Measurements from ENCODE around the gene CNEP1R1. TPM values are rescaled to one million over a fixed set of nuclear protein-coding genes. Genes with fewer than 3 reads are reported as not detected.
A peak's percentile ranks its signal among the peaks of the same experiment; 100 is the strongest.

CNEP1R1 gene
- total and polyA plus RNA-seq, 2 donors from 2014 or later: 9.4 to 19.4 TPM

GRCh38 chr16:50065624-50066481, 40.8 kb downstream of the CNEP1R1 start, which contains the start of gene HEATR3:
HEATR3 (plus strand) TSS chr16:50065970; CDS start chr16:50066132, 162 bp downstream.
- Histone ChIP-seq H3K4me3 (ENCODE audit: low read length in 3 of 3) (peak within 1 kb of the TSS; percentile 78 to 86 (median 82)), H3K27ac (ENCODE audit: low read depth in 2 of 2, low read length in 2 of 2) (peak within 1 kb of the TSS; percentile 88 to 93), H3K36me3 (ENCODE audit: control insufficient read depth in 2 of 3, insufficient read depth in 3 of 3, low read length in 3 of 3) (peaks cover 0 to 3% (median 2%) of the 10 kb centered on the region in 3 donors), H3K4me1 (ENCODE audit: control insufficient read depth in 2 of 3, insufficient read depth in 2 of 3, low read depth in 1 of 3, low read length in 3 of 3) (peaks cover 0 to 16% (median 0%) of the 10 kb centered on the region in 3 donors), H3K9me3 (ENCODE audit: control insufficient read depth in 2 of 3, insufficient read depth in 1 of 3, low read length in 3 of 3) (no peaks in the 10 kb centered on the region), H3K9ac (ENCODE audit: low read length in 3 of 3) (peak within 1 kb of the TSS; percentile 62 to 72 (median 70)), H3K27me3 (ENCODE audit: control insufficient read depth, insufficient read depth, low read length) (no peaks in the 10 kb centered on the region)
- peak; percentile 95 to 98 (median 97) for DNase-seq
- no peak for FAIRE-seq
- intact Hi-C loops (cut with DNase I): no loop called here
- TF ChIP-seq CTCF (IDR thresholded peaks at IDR 0.05; ENCODE audit: borderline replicate concordance, extremely low read depth, insufficient read depth): no peak

GRCh38 chr16:50066482-50067289, 41.7 kb downstream of the CNEP1R1 start:
- peak overlapping the region; percentile 17 to 72 (median 55) for H3K9ac ChIP-seq (ENCODE audit: low read length in 3 of 3)
- H3K27me3 ChIP-seq (ENCODE audit: control insufficient read depth, insufficient read depth, low read length): no peaks in the 10 kb centered on the region
- no peaks in the 10 kb centered on the region for H3K9me3 ChIP-seq (ENCODE audit: control insufficient read depth in 2 of 3, insufficient read depth in 1 of 3, low read length in 3 of 3)
- peaks cover 0 to 16% (median 0%) of the 10 kb centered on the region in 3 donors for H3K4me1 ChIP-seq (ENCODE audit: control insufficient read depth in 2 of 3, insufficient read depth in 2 of 3, low read depth in 1 of 3, low read length in 3 of 3)
- peak overlapping the region; percentile 88 to 93 for H3K27ac ChIP-seq (ENCODE audit: low read depth in 2 of 2, low read length in 2 of 2)
- DNase-seq (peak in 1 of 5 donors; percentile 49), FAIRE-seq (no peak)
- intact Hi-C loops (cut with DNase I): no loop called here
- TF ChIP-seq CTCF (IDR thresholded peaks at IDR 0.05; ENCODE audit: borderline replicate concordance, extremely low read depth, insufficient read depth): no peak
- H3K36me3 ChIP-seq (ENCODE audit: control insufficient read depth in 2 of 3, insufficient read depth in 3 of 3, low read length in 3 of 3): peaks cover 0 to 3% (median 2%) of the 10 kb centered on the region in 3 donors
- peak overlapping the region; percentile 45 to 86 (median 82) for H3K4me3 ChIP-seq (ENCODE audit: low read length in 3 of 3)

- Histone ChIP-seq H3K36me3 (ENCODE audit: control insufficient read depth in 2 of 3, insufficient read depth in 3 of 3, low read length in 3 of 3) (peaks cover 0 to 3% (median 2%) of the 10 kb centered on the region in 3 donors), H3K4me1 (ENCODE audit: control insufficient read depth in 2 of 3, insufficient read depth in 2 of 3, low read depth in 1 of 3, low read length in 3 of 3) (peaks cover 0 to 16% (median 0%) of the 10 kb centered on the region in 3 donors), H3K9ac (ENCODE audit: low read length in 3 of 3) (no peak overlapping the region), H3K27me3 (ENCODE audit: control insufficient read depth, insufficient read depth, low read length) (no peaks in the 10 kb centered on the region), H3K27ac (ENCODE audit: low read depth in 2 of 2, low read length in 2 of 2) (no peak overlapping the region), H3K9me3 (ENCODE audit: control insufficient read depth in 2 of 3, insufficient read depth in 1 of 3, low read length in 3 of 3) (no peaks in the 10 kb centered on the region), H3K4me3 (ENCODE audit: low read length in 3 of 3) (peak overlapping the region in 1 of 3 donors; percentile 86)
- DNase-seq (peak in 4 of 5 donors; percentile 47 to 73 (median 58)), FAIRE-seq (no peak)
- peak; percentile 42 for TF ChIP-seq CTCF (IDR thresholded peaks at IDR 0.05; ENCODE audit: borderline replicate concordance, extremely low read depth, insufficient read depth)
- intact Hi-C loops (cut with DNase I): no loop called here
Observed at GRCh38 chr16:50067290-50067853, 42.3 kb downstream of the CNEP1R1 start.

Data from kidney (tissue), 14 donors.